Osteocyte (in vitro differentiated cells): Measurements from ENCODE around the gene AGO1. TPM values are rescaled to one million over a fixed set of nuclear protein-coding genes. Genes with fewer than 3 reads are reported as not detected.

ENCODE experiments used
- DNase-seq: peaks from one replicate; pipeline ENCODE4 v3.0.0; 2021; ENCODE audit warnings: mixed read lengths; ENCODE audit not compliant: unreplicated experiment; ENCODE audit errors: extremely low spot score
- H3K27ac Mint-ChIP-seq: one replicate; pipeline ENCODE4 v1.8.0; 2021; ENCODE audit warnings: mild to moderate bottlenecking, mixed read lengths; ENCODE audit not compliant: unreplicated experiment
- H3K27me3 Mint-ChIP-seq: one replicate; pipeline ENCODE4 v1.8.0; 2021; ENCODE audit warnings: mixed read lengths; ENCODE audit not compliant: unreplicated experiment
- H3K36me3 Mint-ChIP-seq: one replicate; pipeline ENCODE4 v1.8.0; 2021; ENCODE audit warnings: mixed read lengths; ENCODE audit not compliant: unreplicated experiment
- H3K4me1 Mint-ChIP-seq: one replicate; pipeline ENCODE4 v1.8.0; 2021; ENCODE audit warnings: mixed read lengths; ENCODE audit not compliant: unreplicated experiment
- H3K4me3 Mint-ChIP-seq: one replicate; pipeline ENCODE4 v1.8.0; 2021; ENCODE audit warnings: mild to moderate bottlenecking, moderate library complexity, mixed read lengths; ENCODE audit not compliant: unreplicated experiment
- H3K9me3 Mint-ChIP-seq: one replicate; pipeline ENCODE4 v1.8.0; 2021; ENCODE audit warnings: mixed read lengths; ENCODE audit not compliant: unreplicated experiment
- total RNA-seq: library from RNA; stranded (reverse); gene quantifications from 2 replicates; pipeline ENCODE4 v1.2.1, GENCODE V29; 2021
- TF ChIP-seq, protein P1 (sequence below): fragments of 200-600 bp; sonication (generic); IDR thresholded peaks from 2 replicates; pipeline ENCODE4 v1.5.0; 2021; ENCODE audit warnings: antibody characterized with exemption, mild to moderate bottlenecking, moderate library complexity

AGO1 gene
- total RNA-seq, 1 donor from 2014 or later = 34.1 TPM

DNA sequence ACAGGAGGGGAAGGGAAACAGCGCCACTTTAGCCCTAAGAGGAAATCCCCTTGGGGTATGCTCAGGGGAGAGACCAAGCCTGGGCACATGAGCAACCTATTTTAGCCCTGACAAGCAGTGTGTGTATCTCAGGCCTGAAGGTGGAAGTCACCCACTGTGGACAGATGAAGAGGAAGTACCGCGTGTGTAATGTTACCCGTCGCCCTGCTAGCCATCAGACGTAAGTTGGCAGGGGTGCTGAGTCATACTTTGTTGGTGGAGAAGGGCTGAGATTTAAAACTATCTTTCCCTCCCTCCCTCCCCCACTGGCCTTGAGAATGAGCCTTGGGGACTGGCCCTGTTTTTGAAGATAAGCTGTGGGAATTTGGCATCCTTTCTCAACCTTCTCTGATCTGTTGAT lies 11.2 kb downstream of the AGO1 start:
- peaks cover 30% of the 10 kb centered on the region for H3K36me3 Mint-ChIP-seq
- H3K4me1 Mint-ChIP-seq = peaks cover 7% of the 10 kb centered on the region
- H3K4me3 Mint-ChIP-seq = no peak overlapping the region
- no peak for DNase-seq
- peak overlapping the region; percentile 60 for H3K27ac Mint-ChIP-seq
- no peaks in the 10 kb centered on the region for H3K27me3 Mint-ChIP-seq
- no peaks in the 10 kb centered on the region for H3K9me3 Mint-ChIP-seq
- TF ChIP-seq, protein P1, sequence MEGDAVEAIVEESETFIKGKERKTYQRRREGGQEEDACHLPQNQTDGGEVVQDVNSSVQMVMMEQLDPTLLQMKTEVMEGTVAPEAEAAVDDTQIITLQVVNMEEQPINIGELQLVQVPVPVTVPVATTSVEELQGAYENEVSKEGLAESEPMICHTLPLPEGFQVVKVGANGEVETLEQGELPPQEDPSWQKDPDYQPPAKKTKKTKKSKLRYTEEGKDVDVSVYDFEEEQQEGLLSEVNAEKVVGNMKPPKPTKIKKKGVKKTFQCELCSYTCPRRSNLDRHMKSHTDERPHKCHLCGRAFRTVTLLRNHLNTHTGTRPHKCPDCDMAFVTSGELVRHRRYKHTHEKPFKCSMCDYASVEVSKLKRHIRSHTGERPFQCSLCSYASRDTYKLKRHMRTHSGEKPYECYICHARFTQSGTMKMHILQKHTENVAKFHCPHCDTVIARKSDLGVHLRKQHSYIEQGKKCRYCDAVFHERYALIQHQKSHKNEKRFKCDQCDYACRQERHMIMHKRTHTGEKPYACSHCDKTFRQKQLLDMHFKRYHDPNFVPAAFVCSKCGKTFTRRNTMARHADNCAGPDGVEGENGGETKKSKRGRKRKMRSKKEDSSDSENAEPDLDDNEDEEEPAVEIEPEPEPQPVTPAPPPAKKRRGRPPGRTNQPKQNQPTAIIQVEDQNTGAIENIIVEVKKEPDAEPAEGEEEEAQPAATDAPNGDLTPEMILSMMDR = no peak

DNA sequence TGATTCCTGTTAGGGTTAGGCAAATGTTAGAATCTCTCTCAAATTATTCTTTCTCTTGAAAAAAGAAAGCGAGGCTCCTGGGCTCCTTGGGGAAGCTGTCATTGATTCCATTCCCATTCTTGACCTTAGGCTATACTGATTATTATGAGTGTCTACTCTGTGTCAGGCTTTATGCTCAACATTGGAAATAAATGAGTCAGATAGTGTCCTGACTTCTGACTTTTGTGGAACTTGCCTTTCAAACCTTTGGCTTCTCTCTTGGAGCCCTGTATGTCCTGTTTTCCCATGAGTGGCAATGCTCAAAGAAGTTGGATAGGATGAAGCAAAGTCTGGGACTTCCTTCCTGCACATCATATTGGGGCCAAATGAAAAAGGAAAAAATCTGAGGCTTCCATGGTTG lies 11.6 kb downstream of the AGO1 start:
- Mint-ChIP-seq H3K9me3 (no peaks in the 10 kb centered on the region), H3K36me3 (peaks cover 32% of the 10 kb centered on the region), H3K4me3 (no peak overlapping the region), H3K27ac (no peak overlapping the region), H3K27me3 (no peaks in the 10 kb centered on the region), H3K4me1 (peaks cover 7% of the 10 kb centered on the region)
- no peak for DNase-seq
- TF ChIP-seq, protein P1 = no peak

DNA sequence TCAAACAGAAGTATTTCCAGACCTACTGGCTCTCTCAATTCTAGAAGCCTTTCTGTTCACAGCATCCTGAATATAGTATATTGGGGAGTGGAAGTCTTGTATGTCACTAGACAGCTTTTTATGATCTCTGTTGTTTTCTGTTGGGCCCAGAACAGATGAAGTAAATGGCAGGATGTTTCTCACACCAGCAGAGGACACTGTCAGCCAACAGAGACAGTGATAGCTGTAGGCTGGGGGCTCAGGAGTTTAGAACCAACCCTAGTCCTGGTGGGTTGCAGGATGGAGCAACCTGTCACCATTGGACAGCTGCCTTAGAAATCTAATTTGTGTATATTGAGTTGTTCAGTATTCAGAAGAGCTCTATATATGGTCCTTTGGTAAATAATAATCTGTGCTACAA lies 16.9 kb downstream of the AGO1 start:
- TF ChIP-seq, protein P1 = no peak
- Mint-ChIP-seq H3K4me1 (no peaks in the 10 kb centered on the region), H3K27me3 (no peaks in the 10 kb centered on the region), H3K27ac (no peak overlapping the region), H3K9me3 (no peaks in the 10 kb centered on the region), H3K36me3 (peaks cover 37% of the 10 kb centered on the region), H3K4me3 (no peak overlapping the region)
- DNase-seq = no peak

DNA sequence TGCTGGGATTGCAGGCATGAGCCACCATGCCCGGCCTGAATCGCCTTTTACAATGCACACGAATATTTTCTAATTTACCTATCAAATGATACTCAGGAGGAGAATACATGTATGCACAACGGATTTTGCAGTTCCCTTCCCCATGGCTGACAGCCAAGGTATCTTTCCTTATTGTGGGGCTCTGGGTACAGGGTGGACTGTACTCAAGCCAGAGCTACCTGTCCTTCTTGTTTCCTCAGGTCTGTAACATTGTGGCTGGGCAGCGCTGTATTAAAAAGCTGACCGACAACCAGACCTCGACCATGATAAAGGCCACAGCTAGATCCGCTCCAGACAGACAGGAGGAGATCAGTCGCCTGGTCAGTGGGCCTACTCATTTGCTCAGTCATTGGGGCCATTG lies 18.2 kb downstream of the AGO1 start:
- no peak overlapping the region for H3K4me3 Mint-ChIP-seq
- H3K27me3 Mint-ChIP-seq = no peaks in the 10 kb centered on the region
- TF ChIP-seq, protein P1 = no peak
- peaks cover 37% of the 10 kb centered on the region for H3K36me3 Mint-ChIP-seq
- no peak overlapping the region for H3K27ac Mint-ChIP-seq
- no peaks in the 10 kb centered on the region for H3K9me3 Mint-ChIP-seq
- no peak for DNase-seq
- no peaks in the 10 kb centered on the region for H3K4me1 Mint-ChIP-seq

DNA sequence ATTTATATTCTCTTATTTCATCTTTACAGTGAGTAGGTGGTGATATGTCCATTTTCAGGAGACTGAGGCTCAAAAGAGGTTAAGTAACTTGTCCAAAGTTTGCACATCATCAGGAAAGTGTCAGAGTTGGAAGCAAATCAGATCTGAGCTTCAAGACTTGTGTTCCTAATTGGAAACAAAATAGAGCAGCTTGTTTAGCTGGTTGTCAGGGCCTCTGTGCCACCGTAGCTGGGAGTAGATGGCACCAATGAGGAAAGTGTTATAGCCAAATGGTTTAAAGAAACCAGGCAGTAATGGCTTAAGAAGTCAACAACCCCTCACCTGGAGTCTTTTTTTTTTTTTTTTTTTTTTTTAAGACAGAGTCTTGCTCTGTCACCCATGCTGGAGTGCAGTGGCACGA lies 19.7 kb downstream of the AGO1 start:
- Mint-ChIP-seq H3K4me1 (no peaks in the 10 kb centered on the region), H3K4me3 (no peak overlapping the region), H3K9me3 (no peaks in the 10 kb centered on the region), H3K27me3 (no peaks in the 10 kb centered on the region), H3K27ac (no peak overlapping the region), H3K36me3 (peaks cover 36% of the 10 kb centered on the region)
- TF ChIP-seq, protein P1 = no peak
- DNase-seq = no peak
